HepG2 (cell line): ENCODE results near the gene TUBB2B. TPM values are rescaled to one million over a fixed set of nuclear protein-coding genes. Genes with fewer than 3 reads are reported as not detected.

Experiments used
- ARNT2 ChIP-seq: sonication (generic); formaldehyde crosslinking; IDR thresholded peaks from 2 replicates; pipeline ENCODE4 v1.8.0; 2022; ENCODE audit warnings: mild to moderate bottlenecking, low read depth, missing genetic modification reagents, moderate library complexity
- BRCA1 ChIP-seq: sonication (generic); formaldehyde crosslinking; IDR thresholded peaks from 2 replicates; pipeline ENCODE4 v1.4.0; 2020; ENCODE audit warnings: missing genetic modification reagents
- CBX2 ChIP-seq, 2 experiments: fragments of 200-600 bp in 1 of 2; sonication (generic); formaldehyde crosslinking in 1 of 2; IDR thresholded peaks; 2 replicates each; pipeline versions ENCODE4 v1.7.0 to v1.8.1; 2018 to 2022; ENCODE audit warnings: low read depth in 2 of 2, low read length in 1 of 2, mild to moderate bottlenecking in 1 of 2, missing genetic modification reagents in 1 of 2
- EP300 ChIP-seq, 3 experiments: sonication (generic) in 1 of 3; formaldehyde crosslinking in 1 of 3; IDR thresholded peaks; 2 replicates each; pipeline versions ENCODE4 v1.5.1 to v1.6.1; 2011 to 2020; ENCODE audit warnings: low read depth in 2 of 3, low read length in 2 of 3, borderline replicate concordance in 1 of 3, improper control_type of control experiment in 1 of 3, mild to moderate bottlenecking in 1 of 3, missing genetic modification reagents in 1 of 3, moderate library complexity in 1 of 3
- ETV6 ChIP-seq: sonication (generic); formaldehyde crosslinking; conservative IDR thresholded peaks from 2 replicates; pipeline ENCODE4 v1.4.0; 2020; ENCODE audit warnings: missing genetic modification reagents
- FOXM1 ChIP-seq: sonication (generic); formaldehyde crosslinking; IDR thresholded peaks from 2 replicates; pipeline ENCODE4 v1.5.0; 2020; ENCODE audit warnings: missing genetic modification reagents
- HOXA5 ChIP-seq: sonication (generic); formaldehyde crosslinking; IDR thresholded peaks from 2 replicates; pipeline ENCODE4 v1.4.0; 2020; ENCODE audit warnings: missing genetic modification reagents
- NFIB ChIP-seq: sonication (generic); formaldehyde crosslinking; IDR thresholded peaks from 2 replicates; pipeline ENCODE4 v1.9.0; 2021; ENCODE audit warnings: missing genetic modification reagents, mild to moderate bottlenecking, borderline replicate concordance
- RBFOX2 ChIP-seq: fragments of 200-400 bp; formaldehyde crosslinking; IDR thresholded peaks from 2 replicates; pipeline ENCODE4 v1.6.1; 2017; ENCODE audit warnings: low read depth, mild to moderate bottlenecking, low read length
- RBM22 ChIP-seq: fragments of 200-400 bp; formaldehyde crosslinking; optimal IDR thresholded peaks from 2 replicates; pipeline ENCODE3; 2017; ENCODE audit warnings: mild to moderate bottlenecking, low read length, moderate library complexity
- RFXAP ChIP-seq: sonication (generic); formaldehyde crosslinking; IDR thresholded peaks from 2 replicates; pipeline ENCODE4 v1.4.0; 2020; ENCODE audit warnings: missing genetic modification reagents, borderline replicate concordance
- SAP130 ChIP-seq: IDR thresholded peaks from 2 replicates; pipeline ENCODE4 v1.6.1; 2016; ENCODE audit warnings: low read depth
- SMARCE1 ChIP-seq: fragments of 450-650 bp; IDR thresholded peaks from 2 replicates; pipeline ENCODE4 v1.6.1; 2017; ENCODE audit warnings: borderline replicate concordance
- SNRNP70 ChIP-seq: fragments of 200-400 bp; formaldehyde crosslinking; IDR thresholded peaks from 2 replicates; pipeline ENCODE4 v1.6.1; 2017; ENCODE audit warnings: mild to moderate bottlenecking, low read depth, low read length, moderate library complexity
- SSRP1 ChIP-seq: IDR thresholded peaks from 2 replicates; pipeline ENCODE4 v1.6.1; 2016; ENCODE audit warnings: control low read depth
- TBX2 ChIP-seq: sonication (generic); formaldehyde crosslinking; IDR thresholded peaks from 2 replicates; pipeline ENCODE4 v1.5.0; 2020; ENCODE audit warnings: missing genetic modification reagents, mild to moderate bottlenecking, borderline replicate concordance
- ZNF10 ChIP-seq: sonication (generic); formaldehyde crosslinking; IDR thresholded peaks from 2 replicates; pipeline ENCODE4 v1.4.0; 2020; ENCODE audit warnings: mild to moderate bottlenecking, low read depth, missing genetic modification reagents, borderline replicate concordance
- ZNF138 ChIP-seq: sonication (generic); formaldehyde crosslinking; IDR thresholded peaks from 2 replicates; pipeline ENCODE4 v1.5.0; 2020; ENCODE audit warnings: mild to moderate bottlenecking, low read depth, missing genetic modification reagents
- ZNF143 ChIP-seq: sonication (generic); formaldehyde crosslinking; IDR thresholded peaks from 2 replicates; pipeline ENCODE4 v1.4.0; 2020; ENCODE audit warnings: missing genetic modification reagents
- ZNF296 ChIP-seq: sonication (generic); formaldehyde crosslinking; conservative IDR thresholded peaks from 2 replicates; pipeline ENCODE4 v1.5.0; 2020; ENCODE audit warnings: mild to moderate bottlenecking, missing genetic modification reagents
- ZNF530 ChIP-seq: sonication (generic); formaldehyde crosslinking; IDR thresholded peaks from 2 replicates; pipeline ENCODE4 v1.5.0; 2020; ENCODE audit warnings: low read depth, mild to moderate bottlenecking, missing genetic modification reagents
- ZNF614 ChIP-seq: IDR thresholded peaks from 2 replicates; pipeline ENCODE4 v1.6.1; 2018; ENCODE audit warnings: missing biosample characterization, missing genetic modification reagents, inconsistent platforms, borderline replicate concordance
- ZNF775 ChIP-seq: sonication (generic); formaldehyde crosslinking; IDR thresholded peaks from 2 replicates; pipeline ENCODE4 v1.4.0; 2020; ENCODE audit warnings: missing genetic modification reagents, mild to moderate bottlenecking, moderate library complexity, borderline replicate concordance
- ZNF850 ChIP-seq: sonication (generic); formaldehyde crosslinking; conservative IDR thresholded peaks from 2 replicates; pipeline ENCODE4 v1.9.0; 2021; ENCODE audit warnings: mild to moderate bottlenecking, missing genetic modification reagents
- polyA plus RNA-seq, 8 experiments: library from polyadenylated mRNA; depleted of rRNA in 3 of 8; stranded (reverse) in 7 of 8; unstranded in 1 of 8; fragments of >200 nt; fragmentation: Illumina TruSeq in 4 of 8; extraction: Trizol in 4 of 8; gene quantifications; 2 replicates each; pipeline versions ENCODE4 v1.2.1 to v1.2.3, GENCODE V29; 2011 to 2016; ENCODE audit warnings: low read depth in 4 of 8, missing spikeins in 1 of 8, mixed read lengths in 1 of 8; ENCODE audit not compliant: insufficient read depth in 1 of 8
- total RNA-seq, 5 experiments: library from RNA; depleted of rRNA; stranded (reverse); fragments of >200 nt; fragmentation: Illumina TruSeq; extraction: Trizol; gene quantifications; 2 replicates each; pipeline ENCODE4 v1.2.3, GENCODE V29; 2016; ENCODE audit warnings: low read depth in 1 of 5
- TF ChIP-seq, protein P1 (sequence below): sonication (generic); formaldehyde crosslinking; IDR thresholded peaks from 2 replicates; pipeline ENCODE4 v1.4.0; 2020; ENCODE audit warnings: missing genetic modification reagents
- TF ChIP-seq, protein P2 (sequence below): sonication (generic); formaldehyde crosslinking; IDR thresholded peaks from 2 replicates; pipeline ENCODE4 v1.4.0; 2020; ENCODE audit warnings: missing genetic modification reagents, borderline replicate concordance

Gene TUBB2B
- total and polyA plus RNA-seq, 2 of the 13 experiments (the other 11 are each of a cell fraction or from before 2014, with no cell fraction given): 10.3 to 23.6 TPM

GRCh38 chr6:3247255-3248146 is 20.0 kb upstream of the TUBB2B start (continued):
- no peak for TF ChIP-seq ZNF775 (CRISPR knock-in tag)
- no peak for TF ChIP-seq ZNF10
- no peak; the same call in 1 of the 2 replicates for TF ChIP-seq TBX2 (CRISPR knock-in tag)
- no peak for TF ChIP-seq NFIB (CRISPR knock-in tag)
- no peak for TF ChIP-seq RBM22
- TF ChIP-seq ETV6: no peak
- no peak for TF ChIP-seq ZNF530 (CRISPR knock-in tag)
- peak in 1 of 2 experiments; percentile 30; a peak in 1 of 4 replicates for TF ChIP-seq EP300 (IDR thresholded peaks at IDR 0.05; ENCODE audit: low read depth in 2 of 2, low read length in 2 of 2)
- TF ChIP-seq EP300 (CRISPR knock-in tag; IDR thresholded peaks at IDR 0.05; ENCODE audit: borderline replicate concordance): no peak; the same call in 1 of the 2 replicates
- TF ChIP-seq ARNT2 (CRISPR knock-in tag): no peak
- TF ChIP-seq ZNF850 (CRISPR knock-in tag): no peak
- peak; percentile 71; the same call in 1 of the 2 replicates for TF ChIP-seq RBFOX2
- no peak; the same call in 1 of the 2 replicates for TF ChIP-seq ZNF614 (CRISPR knock-in tag)
- peak; percentile 52; the same call in 1 of the 2 replicates for TF ChIP-seq ZNF143 (CRISPR knock-in tag)
- no peak for TF ChIP-seq ZNF296 (CRISPR knock-in tag)
- no peak for TF ChIP-seq SMARCE1
- TF ChIP-seq HOXA5: peak; percentile 65; the same call in 1 of the 2 replicates
- TF ChIP-seq, protein P1, sequence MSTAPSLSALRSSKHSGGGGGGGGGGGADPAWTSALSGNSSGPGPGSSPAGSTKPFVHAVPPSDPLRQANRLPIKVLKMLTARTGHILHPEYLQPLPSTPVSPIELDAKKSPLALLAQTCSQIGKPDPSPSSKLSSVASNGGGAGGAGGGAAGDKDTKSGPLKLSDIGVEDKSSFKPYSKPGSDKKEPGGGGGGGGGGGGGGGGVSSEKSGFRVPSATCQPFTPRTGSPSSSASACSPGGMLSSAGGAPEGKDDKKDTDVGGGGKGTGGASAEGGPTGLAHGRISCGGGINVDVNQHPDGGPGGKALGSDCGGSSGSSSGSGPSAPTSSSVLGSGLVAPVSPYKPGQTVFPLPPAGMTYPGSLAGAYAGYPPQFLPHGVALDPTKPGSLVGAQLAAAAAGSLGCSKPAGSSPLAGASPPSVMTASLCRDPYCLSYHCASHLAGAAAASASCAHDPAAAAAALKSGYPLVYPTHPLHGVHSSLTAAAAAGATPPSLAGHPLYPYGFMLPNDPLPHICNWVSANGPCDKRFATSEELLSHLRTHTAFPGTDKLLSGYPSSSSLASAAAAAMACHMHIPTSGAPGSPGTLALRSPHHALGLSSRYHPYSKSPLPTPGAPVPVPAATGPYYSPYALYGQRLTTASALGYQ: peak; percentile 78; the same call in 1 of the 2 replicates
- TF ChIP-seq SSRP1 (CRISPR knock-in tag): no peak
- TF ChIP-seq ZNF138 (CRISPR knock-in tag): no peak
- no peak for TF ChIP-seq CBX2 (IDR thresholded peaks at IDR 0.05; ENCODE audit: low read depth, low read length)
- TF ChIP-seq CBX2 (CRISPR knock-in tag; IDR thresholded peaks at IDR 0.05; ENCODE audit: low read depth): no peak
- TF ChIP-seq FOXM1 (CRISPR knock-in tag): no peak
- TF ChIP-seq SAP130 (CRISPR knock-in tag): peak; percentile 62
- TF ChIP-seq, protein P2, sequence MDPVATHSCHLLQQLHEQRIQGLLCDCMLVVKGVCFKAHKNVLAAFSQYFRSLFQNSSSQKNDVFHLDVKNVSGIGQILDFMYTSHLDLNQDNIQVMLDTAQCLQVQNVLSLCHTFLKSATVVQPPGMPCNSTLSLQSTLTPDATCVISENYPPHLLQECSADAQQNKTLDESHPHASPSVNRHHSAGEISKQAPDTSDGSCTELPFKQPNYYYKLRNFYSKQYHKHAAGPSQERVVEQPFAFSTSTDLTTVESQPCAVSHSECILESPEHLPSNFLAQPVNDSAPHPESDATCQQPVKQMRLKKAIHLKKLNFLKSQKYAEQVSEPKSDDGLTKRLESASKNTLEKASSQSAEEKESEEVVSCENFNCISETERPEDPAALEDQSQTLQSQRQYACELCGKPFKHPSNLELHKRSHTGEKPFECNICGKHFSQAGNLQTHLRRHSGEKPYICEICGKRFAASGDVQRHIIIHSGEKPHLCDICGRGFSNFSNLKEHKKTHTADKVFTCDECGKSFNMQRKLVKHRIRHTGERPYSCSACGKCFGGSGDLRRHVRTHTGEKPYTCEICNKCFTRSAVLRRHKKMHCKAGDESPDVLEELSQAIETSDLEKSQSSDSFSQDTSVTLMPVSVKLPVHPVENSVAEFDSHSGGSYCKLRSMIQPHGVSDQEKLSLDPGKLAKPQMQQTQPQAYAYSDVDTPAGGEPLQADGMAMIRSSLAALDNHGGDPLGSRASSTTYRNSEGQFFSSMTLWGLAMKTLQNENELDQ: no peak
- TF ChIP-seq SNRNP70: no peak
- TF ChIP-seq RFXAP: peak; percentile 56; the same call in 1 of the 2 replicates
- 0 out of 2 replicates have a peak, but pooled peaks have one; percentile 31 for TF ChIP-seq BRCA1
